ENCODE measurements around the gene SNAI3.

Gene SNAI3

GRCh38 chr16:88665570-88665969 is 20.7 kb downstream of the SNAI3 start:
- DNase-seq = no peak

GRCh38 chr16:88665148-88665547 is 21.2 kb downstream of the SNAI3 start:
- DNase-seq = no peak

GRCh38 chr16:88662843-88663606 is 23.3 kb downstream of the SNAI3 start, which contains the start of gene MVD:
Gene MVD (minus strand): TSS chr16:88663091. CDS start chr16:88663080, 11 bp downstream.
- DNase-seq = peak; percentile 98 to 99 (median 99)

- DNase-seq = peak in 1 of 4 experiments; percentile 14
These were observed 24.0 kb downstream of the SNAI3 start for GRCh38 chr16:88662222-88662842.

GRCh38 chr16:88661468-88661867 is 24.8 kb downstream of the SNAI3 start:
- no peak for DNase-seq

- DNase-seq = no peak
These were observed 27.1 kb downstream of the SNAI3 start for GRCh38 chr16:88659160-88659559.

- no peak for DNase-seq
These were observed 27.6 kb downstream of the SNAI3 start for GRCh38 chr16:88658714-88659113.

DNA sequence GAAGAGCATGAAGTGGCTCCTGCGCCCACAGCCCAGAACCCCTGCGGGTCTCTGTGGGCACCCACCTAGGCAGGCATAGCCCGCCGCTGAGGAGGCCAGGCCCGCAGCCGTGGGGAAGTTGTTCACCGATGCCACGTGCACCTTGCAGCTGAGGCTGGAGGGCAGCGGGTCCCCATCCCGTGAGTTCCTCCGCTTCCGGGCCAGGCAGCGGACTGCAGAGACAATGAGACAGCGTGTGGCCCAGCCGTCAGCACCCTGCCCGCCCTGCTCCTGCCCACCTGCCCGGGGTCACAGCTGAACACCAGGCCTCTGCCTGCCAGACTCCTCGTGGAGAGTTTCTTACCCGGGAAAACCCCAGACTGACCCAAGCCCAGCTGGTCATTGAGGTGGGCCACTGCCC is 28.9 kb downstream of the SNAI3 start:
- no peak for DNase-seq

GRCh38 chr16:88656291-88656980 is 29.9 kb downstream of the SNAI3 start:
- no peak for DNase-seq

DNA sequence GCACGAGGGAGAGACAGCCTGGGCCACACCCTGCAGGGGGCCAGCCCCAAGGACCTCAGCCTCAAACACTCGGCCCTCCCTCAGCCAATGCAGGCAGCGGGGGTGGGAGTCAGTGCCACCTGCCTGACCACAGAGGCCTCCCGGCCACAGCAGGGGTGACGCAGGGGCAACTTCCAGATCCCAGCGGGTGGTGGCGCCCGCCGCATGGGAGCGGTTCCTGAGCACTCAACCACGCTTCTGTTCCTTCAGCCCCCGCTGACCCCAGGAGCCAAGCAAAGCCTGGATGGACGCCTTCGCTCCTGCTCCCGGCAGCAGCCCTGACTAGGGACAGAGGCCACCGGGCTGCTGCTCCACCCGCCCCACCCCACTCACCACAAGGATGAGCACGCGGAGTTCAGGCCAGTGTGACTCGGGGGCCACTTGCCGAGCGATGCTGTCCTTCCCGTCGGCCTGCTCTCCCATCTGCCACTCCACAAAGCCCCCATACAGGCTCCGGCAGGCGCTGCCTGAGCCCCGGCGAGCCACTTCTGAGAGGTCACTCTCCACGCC is 30.5 kb downstream of the SNAI3 start:
- no peak for DNase-seq

DNA sequence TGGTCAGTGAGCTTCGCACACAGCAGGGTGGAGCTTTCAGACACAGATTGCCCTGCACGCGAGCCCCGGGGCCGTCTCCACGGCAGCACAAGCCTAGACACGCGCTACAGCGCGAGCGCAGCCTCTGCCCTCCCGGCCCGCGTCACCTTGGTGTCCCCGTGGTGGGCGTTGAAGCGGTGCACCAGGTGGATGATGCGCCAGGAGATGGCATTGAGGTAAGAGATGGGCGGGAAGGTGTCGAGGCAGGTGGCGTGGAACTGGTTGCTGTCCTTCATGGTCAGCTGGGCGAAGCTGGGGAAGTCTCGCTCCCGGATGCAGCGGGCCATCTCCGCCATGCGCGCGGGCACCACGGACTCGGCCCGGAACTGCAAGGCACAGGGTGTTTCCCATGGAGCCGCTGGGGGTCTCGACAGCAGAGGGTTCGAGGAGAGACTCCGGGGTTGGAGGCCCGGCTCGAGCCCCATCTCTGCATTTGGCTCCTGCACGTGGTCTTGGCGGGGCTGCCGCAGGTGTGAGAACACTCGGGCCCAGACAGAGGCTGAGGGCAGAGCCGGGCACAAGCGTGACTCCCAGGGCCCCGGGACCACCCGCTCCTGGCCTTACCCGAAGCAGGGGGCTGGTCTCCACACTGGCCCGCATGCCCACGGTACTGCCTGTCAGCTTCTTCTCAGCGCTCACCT is 31.1 kb downstream of the SNAI3 start:
- DNase-seq = no peak

GRCh38 chr16:88654363-88655052 is 31.8 kb downstream of the SNAI3 start:
- no peak for DNase-seq

- no peak for DNase-seq
These were observed 32.5 kb downstream of the SNAI3 start for GRCh38 chr16:88653596-88654362.

DNA sequence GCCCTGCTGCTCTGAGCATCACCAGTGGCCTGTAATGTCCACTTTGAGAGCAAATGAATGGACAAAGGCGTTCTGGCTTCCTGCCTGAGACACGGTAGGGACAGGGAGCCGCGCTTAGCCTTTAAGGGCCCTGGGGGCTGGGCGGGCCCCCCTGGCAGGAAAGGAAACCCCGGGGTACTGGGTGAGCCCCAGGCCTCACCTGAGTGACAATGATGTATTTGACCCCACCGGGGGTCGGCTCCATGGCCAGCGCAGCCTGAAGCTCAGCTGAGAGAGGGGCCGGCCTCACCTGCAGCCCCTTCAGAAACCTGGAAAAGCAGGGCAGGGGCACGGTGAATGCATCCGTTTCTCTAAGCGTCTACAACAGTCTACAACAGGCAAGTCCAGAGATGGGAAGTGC is 33.2 kb downstream of the SNAI3 start:
- DNase-seq = no peak

DNA sequence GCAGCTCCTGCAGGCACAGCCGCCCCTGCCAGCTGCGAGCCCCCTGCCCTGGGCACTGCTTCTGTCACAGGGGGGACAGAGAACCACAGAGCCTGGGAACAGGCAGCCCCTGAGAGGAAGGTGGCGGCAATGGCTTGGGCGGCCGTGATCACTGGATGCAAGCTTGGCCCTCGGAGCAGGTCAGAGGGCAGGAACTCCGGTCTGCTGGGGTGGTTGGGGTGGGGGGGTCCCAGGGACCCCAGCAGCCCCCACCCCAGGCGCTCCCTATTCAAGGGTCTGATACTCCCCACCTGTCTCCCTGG is 33.6 kb downstream of the SNAI3 start:
- DNase-seq = no peak

GRCh38 chr16:88651989-88652761 is 34.1 kb downstream of the SNAI3 start:
- no peak for DNase-seq

DNA sequence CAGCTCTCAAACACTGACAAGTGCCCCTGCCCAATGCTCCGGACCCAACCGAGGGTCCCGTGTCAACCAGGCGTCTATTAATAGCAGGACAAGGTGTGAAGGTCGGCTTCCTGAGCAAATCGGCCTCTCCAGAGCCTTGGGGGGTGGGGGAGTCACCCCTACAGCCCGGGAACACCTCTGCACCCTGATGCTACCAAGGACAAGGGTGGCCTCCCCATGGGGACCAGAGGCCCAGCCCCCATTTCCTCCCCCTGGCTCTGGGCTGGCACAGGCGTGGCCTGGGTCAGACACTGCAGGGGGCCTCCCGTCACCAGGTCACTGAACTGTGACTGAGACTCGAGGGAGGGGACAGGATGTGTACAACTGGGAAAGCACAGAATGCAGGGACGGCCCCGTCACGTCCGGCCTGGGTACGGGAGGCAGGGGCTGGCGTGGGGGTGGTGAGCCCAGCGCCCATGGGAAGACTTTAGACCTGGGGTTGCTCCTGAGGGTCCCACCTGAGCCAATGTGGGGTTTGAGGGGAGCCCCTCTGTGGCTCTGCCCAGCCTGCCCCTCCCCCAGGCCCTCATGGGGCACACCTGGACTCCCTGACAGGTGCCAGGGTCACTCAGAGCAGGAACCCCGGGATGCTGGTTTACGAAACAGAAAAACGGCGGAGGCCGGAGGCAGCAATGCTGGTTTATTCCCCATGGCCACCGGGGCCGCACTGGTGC is 34.9 kb downstream of the SNAI3 start:
- DNase-seq = peak; percentile 25 to 39 (median 29)

- peak; percentile 88 to 95 (median 92) for DNase-seq
These were observed 35.5 kb downstream of the SNAI3 start, which contains the start of gene CYBA for GRCh38 chr16:88650749-88651275. Gene CYBA (minus strand): TSS chr16:88651053. CDS start chr16:88651013, 40 bp downstream.

GRCh38 chr16:88649924-88650748 is 36.2 kb downstream of the SNAI3 start:
- peak; percentile 66 to 76 (median 72) for DNase-seq
